Chondrocyte (in vitro differentiated cells): ENCODE data around the gene XKR7. TPM values are rescaled to one million over a fixed set of nuclear protein-coding genes. Genes with fewer than 3 reads are reported as not detected.

Experiments used
- DNase-seq: peaks from one replicate; pipeline ENCODE4 v3.0.0; 2021; ENCODE audit warnings: mixed read lengths, low spot score
- H3K27ac Mint-ChIP-seq: one replicate; pipeline ENCODE4 v1.8.0; 2021; ENCODE audit warnings: mild to moderate bottlenecking, moderate library complexity, mixed read lengths; ENCODE audit not compliant: unreplicated experiment
- H3K27me3 Mint-ChIP-seq: 2 replicates; pipeline ENCODE4 v1.8.0; 2021; ENCODE audit warnings: low read depth, mixed read lengths
- H3K36me3 Mint-ChIP-seq: 2 replicates; pipeline ENCODE4 v1.8.0; 2021; ENCODE audit warnings: low read depth, mixed read lengths
- H3K4me1 Mint-ChIP-seq: 2 replicates; pipeline ENCODE4 v1.8.0; 2021; ENCODE audit warnings: low read depth, mild to moderate bottlenecking, mixed read lengths
- H3K4me3 Mint-ChIP-seq: one replicate; pipeline ENCODE4 v1.8.0; 2021; ENCODE audit warnings: mild to moderate bottlenecking, moderate library complexity, mixed read lengths; ENCODE audit not compliant: unreplicated experiment
- H3K9me3 Mint-ChIP-seq: 2 replicates; pipeline ENCODE4 v1.8.0; 2021; ENCODE audit warnings: low read depth, mixed read lengths
- total RNA-seq: library from RNA; stranded (reverse); gene quantifications from 3 replicates; pipeline ENCODE4 v1.2.1, GENCODE V29; 2021
- TF ChIP-seq, protein P1 (sequence below): fragments of 200-600 bp; sonication (generic); IDR thresholded peaks from 2 replicates; pipeline ENCODE4 v1.5.0; 2021; ENCODE audit warnings: antibody characterized with exemption, mild to moderate bottlenecking, moderate library complexity

XKR7 gene
- total RNA-seq, 1 donor from 2014 or later: 0.02 TPM

DNA sequence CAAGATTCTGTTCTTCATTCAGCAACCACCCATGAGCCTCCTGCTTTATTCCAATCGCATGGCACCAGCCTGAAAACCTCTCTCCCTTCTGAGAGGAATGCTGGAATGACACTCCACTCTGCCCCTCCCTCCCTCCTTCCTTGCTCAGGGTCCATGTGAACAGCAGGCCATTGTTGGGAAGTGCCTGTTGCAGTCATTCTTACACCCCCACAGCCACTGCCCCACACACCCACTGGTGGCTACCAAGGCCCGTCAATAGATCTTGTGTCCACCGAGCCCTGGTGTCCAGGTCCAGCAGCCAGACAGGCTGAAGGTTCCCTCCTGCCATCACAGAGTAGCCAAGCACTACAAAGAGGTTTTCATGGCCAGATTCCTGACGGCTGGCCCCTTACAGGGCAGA is 22.6 kb upstream of the XKR7 start:
- DNase-seq: no peak
- H3K4me1 Mint-ChIP-seq: peaks cover 11% of the 10 kb centered on the region
- no peak overlapping the region for H3K4me3 Mint-ChIP-seq
- no peaks in the 10 kb centered on the region for H3K27me3 Mint-ChIP-seq
- H3K9me3 Mint-ChIP-seq: peaks cover 3% of the 10 kb centered on the region
- peaks cover 44% of the 10 kb centered on the region for H3K36me3 Mint-ChIP-seq
- TF ChIP-seq, protein P1, sequence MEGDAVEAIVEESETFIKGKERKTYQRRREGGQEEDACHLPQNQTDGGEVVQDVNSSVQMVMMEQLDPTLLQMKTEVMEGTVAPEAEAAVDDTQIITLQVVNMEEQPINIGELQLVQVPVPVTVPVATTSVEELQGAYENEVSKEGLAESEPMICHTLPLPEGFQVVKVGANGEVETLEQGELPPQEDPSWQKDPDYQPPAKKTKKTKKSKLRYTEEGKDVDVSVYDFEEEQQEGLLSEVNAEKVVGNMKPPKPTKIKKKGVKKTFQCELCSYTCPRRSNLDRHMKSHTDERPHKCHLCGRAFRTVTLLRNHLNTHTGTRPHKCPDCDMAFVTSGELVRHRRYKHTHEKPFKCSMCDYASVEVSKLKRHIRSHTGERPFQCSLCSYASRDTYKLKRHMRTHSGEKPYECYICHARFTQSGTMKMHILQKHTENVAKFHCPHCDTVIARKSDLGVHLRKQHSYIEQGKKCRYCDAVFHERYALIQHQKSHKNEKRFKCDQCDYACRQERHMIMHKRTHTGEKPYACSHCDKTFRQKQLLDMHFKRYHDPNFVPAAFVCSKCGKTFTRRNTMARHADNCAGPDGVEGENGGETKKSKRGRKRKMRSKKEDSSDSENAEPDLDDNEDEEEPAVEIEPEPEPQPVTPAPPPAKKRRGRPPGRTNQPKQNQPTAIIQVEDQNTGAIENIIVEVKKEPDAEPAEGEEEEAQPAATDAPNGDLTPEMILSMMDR: no peak
- H3K27ac Mint-ChIP-seq: no peak overlapping the region

DNA sequence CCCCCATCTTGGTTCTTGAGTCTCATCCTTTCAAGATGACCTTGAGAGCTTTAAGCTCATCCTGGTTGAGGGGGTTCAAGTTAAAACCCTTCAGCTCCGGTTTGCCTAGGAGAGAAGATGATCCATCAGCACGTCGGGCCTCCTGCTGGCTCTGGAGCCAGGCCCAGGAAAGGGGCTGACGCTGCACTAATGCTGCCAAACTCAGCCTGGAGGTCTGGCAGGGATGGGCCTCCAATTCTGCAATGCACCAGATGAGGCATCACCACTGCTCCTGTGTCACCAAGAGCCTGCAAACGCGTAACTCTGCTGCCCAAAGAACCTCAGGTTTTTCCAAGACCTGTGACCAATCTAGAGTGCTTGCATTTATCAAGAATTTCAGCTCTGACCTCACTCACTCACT is 22.2 kb upstream of the XKR7 start:
- Mint-ChIP-seq H3K36me3 (peaks cover 44% of the 10 kb centered on the region), H3K9me3 (peaks cover 3% of the 10 kb centered on the region), H3K27me3 (no peaks in the 10 kb centered on the region), H3K27ac (no peak overlapping the region), H3K4me3 (no peak overlapping the region), H3K4me1 (peaks cover 16% of the 10 kb centered on the region)
- TF ChIP-seq, protein P1: no peak
- no peak for DNase-seq

DNA sequence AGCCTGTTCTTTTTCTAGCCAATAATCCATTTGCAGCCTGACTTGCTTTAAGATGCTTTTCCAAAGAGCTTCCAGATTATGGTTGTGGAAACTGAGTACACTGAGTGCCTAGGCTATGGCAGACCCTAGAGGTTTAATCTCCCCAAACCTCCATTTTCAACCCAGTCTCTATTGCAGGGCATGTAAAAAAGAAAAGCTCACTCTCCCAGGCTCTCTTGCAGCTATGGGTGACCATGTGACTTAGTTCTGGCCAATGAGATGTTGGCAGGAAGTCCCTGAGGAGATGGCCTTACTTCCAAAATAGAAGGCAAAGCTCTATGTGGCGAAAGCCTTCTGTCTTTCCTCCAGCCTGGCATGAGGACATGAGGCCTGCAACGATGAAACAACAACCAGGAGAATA is 19.9 kb upstream of the XKR7 start:
- Mint-ChIP-seq H3K4me3 (no peak overlapping the region), H3K36me3 (peaks cover 46% of the 10 kb centered on the region), H3K4me1 (peaks cover 26% of the 10 kb centered on the region)

DNA sequence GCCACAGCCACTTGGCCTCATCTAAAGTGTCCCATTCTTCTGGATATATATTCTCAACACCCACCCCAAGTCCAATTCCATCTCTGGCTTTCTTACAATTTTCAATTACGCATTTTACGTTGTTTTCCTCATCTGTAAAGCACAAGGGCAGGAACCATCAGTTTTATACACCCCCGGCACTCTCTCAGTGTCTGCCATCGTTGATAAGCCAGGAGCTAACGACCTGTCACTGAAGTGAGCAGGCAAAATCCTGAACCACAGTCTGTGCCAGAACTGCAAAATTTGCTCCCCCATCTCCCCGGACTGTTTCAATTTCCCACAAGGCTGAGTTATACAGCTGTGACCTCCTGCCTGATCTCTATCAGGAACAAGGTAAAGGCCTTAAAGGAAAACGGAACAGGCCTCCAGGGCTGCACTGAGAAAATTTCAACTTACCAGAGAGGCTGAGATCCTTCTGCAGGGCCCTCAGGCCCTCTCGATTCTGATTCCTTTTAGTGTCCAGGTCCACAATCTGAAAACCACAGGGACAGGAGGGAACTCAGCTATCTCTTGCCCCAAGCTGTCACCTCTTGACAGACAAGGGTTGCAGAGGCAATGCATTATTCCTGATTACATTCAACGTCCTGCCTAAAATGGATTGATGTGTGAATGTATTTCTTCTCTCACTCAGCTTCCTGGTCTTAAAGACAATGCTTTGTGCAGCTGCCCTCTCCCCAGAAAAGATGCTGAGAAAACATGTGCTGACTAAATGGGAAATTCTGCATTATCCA is 17.9 kb upstream of the XKR7 start:
- no peak for DNase-seq
- TF ChIP-seq, protein P1: no peak
- peaks cover 26% of the 10 kb centered on the region for H3K4me1 Mint-ChIP-seq
- H3K9me3 Mint-ChIP-seq: peaks cover 3% of the 10 kb centered on the region
- H3K27me3 Mint-ChIP-seq: peaks cover 11% of the 10 kb centered on the region
- peak overlapping the region; percentile 99 for H3K4me3 Mint-ChIP-seq
- peaks cover 38% of the 10 kb centered on the region for H3K36me3 Mint-ChIP-seq
- no peak overlapping the region for H3K27ac Mint-ChIP-seq

More for the DNA sequence above, 19.9 kb upstream of the XKR7 start:
- TF ChIP-seq, protein P1: no peak
- no peak for DNase-seq
- Mint-ChIP-seq H3K27ac (no peak overlapping the region), H3K9me3 (peaks cover 3% of the 10 kb centered on the region), H3K27me3 (peaks cover 3% of the 10 kb centered on the region)

DNA sequence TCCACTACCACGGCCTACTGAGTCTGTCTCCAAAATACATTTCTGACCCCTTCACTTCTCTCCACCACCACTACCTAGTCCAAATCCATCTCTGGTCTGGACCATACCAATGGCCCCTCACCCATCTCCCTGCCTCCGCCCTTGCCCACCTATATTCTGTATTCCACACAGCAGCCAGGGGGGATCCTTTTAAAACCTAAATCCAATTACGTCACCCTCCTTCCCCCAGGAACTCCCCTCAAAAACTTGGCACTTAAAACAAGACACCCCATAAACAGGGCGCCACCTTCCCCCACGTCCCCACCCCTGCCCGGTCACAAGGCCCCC is 16.8 kb upstream of the XKR7 start:
- peak overlapping the region; percentile 96 for H3K27ac Mint-ChIP-seq
- H3K4me3 Mint-ChIP-seq: peak overlapping the region; percentile 99
- peaks cover 26% of the 10 kb centered on the region for H3K4me1 Mint-ChIP-seq
- peaks cover 3% of the 10 kb centered on the region for H3K9me3 Mint-ChIP-seq
- H3K36me3 Mint-ChIP-seq: peaks cover 29% of the 10 kb centered on the region
- DNase-seq: no peak
- H3K27me3 Mint-ChIP-seq: peaks cover 22% of the 10 kb centered on the region
- TF ChIP-seq, protein P1: no peak
